Mesenchymal stem cell (in vitro differentiated cells and primary cell): Measurements from ENCODE around the gene ADARB2.
A peak's percentile ranks its signal among the peaks of the same experiment; 100 is the strongest.

Experiments
- DNase-seq: peaks from one replicate; pipeline ENCODE4 v3.0.0-alpha.2; 2013
- H2AFZ ChIP-seq: one replicate; pipeline ENCODE4 v1.6.1; 2013; ENCODE audit warnings: low read depth, mild to moderate bottlenecking, control low read depth, inconsistent platforms, low read length, moderate library complexity
- H2AK5ac ChIP-seq: 2 replicates; pipeline ENCODE4 v1.6.1; 2013; ENCODE audit warnings: low read length, moderate library complexity, mild to moderate bottlenecking, inconsistent platforms; ENCODE audit not compliant: severe bottlenecking
- H2BK120ac ChIP-seq: one replicate; pipeline ENCODE4 v1.6.1; 2013; ENCODE audit warnings: low read depth, mild to moderate bottlenecking, inconsistent platforms, low read length, moderate library complexity
- H2BK12ac ChIP-seq, 2 experiments: one replicate each; pipeline ENCODE4 v1.6.1; 2013; ENCODE audit warnings: inconsistent platforms in 2 of 2, low read length in 2 of 2, mild to moderate bottlenecking in 2 of 2, moderate library complexity in 2 of 2, control low read depth in 1 of 2
- H2BK15ac ChIP-seq: one replicate; pipeline ENCODE4 v1.6.1; 2013; ENCODE audit warnings: mild to moderate bottlenecking, low read depth, inconsistent platforms; ENCODE audit not compliant: poor library complexity, severe bottlenecking
- H2BK5ac ChIP-seq: 2 replicates; pipeline ENCODE4 v1.6.1; 2013; ENCODE audit warnings: low read depth, mild to moderate bottlenecking, low read length, control low read depth, inconsistent platforms; ENCODE audit not compliant: poor library complexity, severe bottlenecking
- H3K14ac ChIP-seq, 2 experiments: one replicate each; pipeline ENCODE4 v1.6.1; 2013; ENCODE audit warnings: inconsistent platforms in 2 of 2, low read length in 2 of 2, control low read depth in 1 of 2, mild to moderate bottlenecking in 1 of 2, moderate library complexity in 1 of 2
- H3K18ac ChIP-seq, 2 experiments: one replicate each; pipeline ENCODE4 v1.6.1; 2013; ENCODE audit warnings: inconsistent platforms in 2 of 2, low read length in 2 of 2, control low read depth in 1 of 2, low read depth in 1 of 2, mild to moderate bottlenecking in 1 of 2
- H3K23ac ChIP-seq, 2 experiments: one replicate each; pipeline ENCODE4 v1.6.1; 2013; ENCODE audit warnings: inconsistent platforms in 2 of 2, low read length in 2 of 2, mild to moderate bottlenecking in 2 of 2, moderate library complexity in 2 of 2, control low read depth in 1 of 2
- H3K27ac ChIP-seq: 2 replicates; pipeline ENCODE4 v1.5.1; 2013; ENCODE audit warnings: mild to moderate bottlenecking, moderate library complexity, low read length, control low read depth, inconsistent platforms; ENCODE audit not compliant: poor library complexity, severe bottlenecking
- H3K27me3 ChIP-seq, 2 experiments: 2 replicates each; pipeline versions ENCODE4 v1.6.1 to v1.7.0; 2013; ENCODE audit warnings: low read length in 2 of 2, mild to moderate bottlenecking in 2 of 2, moderate library complexity in 2 of 2, control low read depth in 1 of 2, inconsistent platforms in 1 of 2; ENCODE audit not compliant: control insufficient read depth in 1 of 2, insufficient read depth in 1 of 2
- H3K36me3 ChIP-seq, 2 experiments: 2 replicates each; pipeline versions ENCODE4 v1.6.1 to v1.7.0; 2013; ENCODE audit warnings: low read length in 2 of 2, control low read depth in 1 of 2, inconsistent platforms in 1 of 2, low read depth in 1 of 2, mild to moderate bottlenecking in 1 of 2; ENCODE audit not compliant: insufficient read depth in 2 of 2, control insufficient read depth in 1 of 2
- H3K4ac ChIP-seq, 2 experiments: one replicate each; pipeline ENCODE4 v1.6.1; 2013; ENCODE audit warnings: inconsistent platforms in 2 of 2, low read length in 2 of 2, mild to moderate bottlenecking in 2 of 2, moderate library complexity in 2 of 2, control low read depth in 1 of 2, low read depth in 1 of 2
- H3K4me1 ChIP-seq: 2 replicates; pipeline ENCODE4 v1.6.1; 2013; ENCODE audit warnings: low read depth, low read length, control low read depth; ENCODE audit not compliant: control insufficient read depth, insufficient read depth
- H3K4me2 ChIP-seq: 2 replicates; pipeline ENCODE4 v1.6.1; 2013; ENCODE audit warnings: low read length, mild to moderate bottlenecking, inconsistent platforms; ENCODE audit not compliant: poor library complexity, severe bottlenecking
- H3K4me3 ChIP-seq, 2 experiments: 2 replicates each; pipeline versions ENCODE4 v1.5.1 to v1.7.0; 2013; ENCODE audit warnings: low read length in 2 of 2, mild to moderate bottlenecking in 2 of 2, control low read depth in 1 of 2, low read depth in 1 of 2; ENCODE audit not compliant: insufficient read depth in 1 of 2
- H3K79me1 ChIP-seq: replicated peaks from 2 replicates; pipeline ENCODE4 v1.6.1; 2013; ENCODE audit warnings: mild to moderate bottlenecking, control low read depth, low read length, inconsistent platforms; ENCODE audit not compliant: poor library complexity, severe bottlenecking
- H3K9ac ChIP-seq: 2 replicates; pipeline ENCODE4 v1.7.0; 2013; ENCODE audit warnings: mild to moderate bottlenecking, low read length, moderate library complexity
- H3K9me3 ChIP-seq: 2 replicates; pipeline ENCODE4 v1.7.0; 2013; ENCODE audit warnings: mild to moderate bottlenecking, low read length; ENCODE audit not compliant: control insufficient read depth
- H4K8ac ChIP-seq: one replicate; pipeline ENCODE4 v1.6.1; 2013; ENCODE audit warnings: inconsistent platforms, mild to moderate bottlenecking, low read length, moderate library complexity
- H4K91ac ChIP-seq: one replicate; pipeline ENCODE4 v1.6.1; 2013; ENCODE audit warnings: mild to moderate bottlenecking, low read length, inconsistent platforms
- WGBS: methylation state at CpG from one replicate; pipeline ENCODE4 v1.1.7; 2013; ENCODE audit warnings: mixed read lengths; 5-methylcytosine and 5-hydroxymethylcytosine counted together

ADARB2 gene

GRCh38 chr10:1369665-1370064 is 367.7 kb downstream of the ADARB2 start:
- H2AFZ ChIP-seq: no peak overlapping the region
- H2BK120ac ChIP-seq: no peak overlapping the region
- no peak overlapping the region for H3K4ac ChIP-seq
- H4K8ac ChIP-seq: no peak overlapping the region
- DNase-seq: no peak
- no peak overlapping the region for H3K23ac ChIP-seq
- H2BK5ac ChIP-seq: no peak overlapping the region
- H4K91ac ChIP-seq: no peak overlapping the region
- H3K27ac ChIP-seq: no peak overlapping the region
- H2BK15ac ChIP-seq: no peak overlapping the region
- 53% methylated on average over 6 of the region's 7 CpGs for WGBS
- H3K4me1 ChIP-seq: peaks cover 2% of the 10 kb centered on the region
- H3K9ac ChIP-seq: no peak overlapping the region
- no peak overlapping the region for H3K4me2 ChIP-seq
- H3K36me3 ChIP-seq: no peaks in the 10 kb centered on the region
- no peaks in the 10 kb centered on the region for H3K27me3 ChIP-seq
- H3K79me1 ChIP-seq: no peaks in the 10 kb centered on the region
- H2AK5ac ChIP-seq: no peak overlapping the region
- no peak overlapping the region for H3K18ac ChIP-seq
- no peaks in the 10 kb centered on the region for H3K9me3 ChIP-seq
- no peak overlapping the region for H2BK12ac ChIP-seq
- no peak overlapping the region for H3K4me3 ChIP-seq
- no peak overlapping the region for H3K14ac ChIP-seq

DNA sequence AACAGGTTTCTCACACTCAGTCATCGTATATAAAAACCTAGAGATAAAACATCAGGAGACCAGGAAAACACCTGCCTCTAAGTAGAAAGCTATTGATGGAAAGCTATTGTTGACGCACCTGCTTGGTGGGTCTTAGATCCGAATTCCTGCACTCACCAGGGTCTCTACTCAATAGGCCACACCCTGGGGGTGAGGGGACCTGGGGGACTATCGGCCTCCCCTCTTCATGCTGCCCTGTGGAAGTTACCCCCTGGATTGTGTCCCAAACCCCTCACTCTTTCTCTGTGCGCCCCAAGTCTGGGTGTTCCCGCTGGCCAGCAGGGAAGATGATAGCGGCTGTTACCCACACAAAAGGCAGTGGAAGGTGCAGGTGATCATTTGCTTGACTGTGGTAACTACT is 368.1 kb downstream of the ADARB2 start:
- Histone ChIP-seq H3K27me3 (no peaks in the 10 kb centered on the region), H2BK120ac (no peak overlapping the region), H3K36me3 (no peaks in the 10 kb centered on the region), H3K79me1 (no peaks in the 10 kb centered on the region), H4K91ac (no peak overlapping the region), H2AK5ac (no peak overlapping the region), H3K9me3 (no peaks in the 10 kb centered on the region), H3K4me2 (no peak overlapping the region), H3K9ac (no peak overlapping the region), H2AFZ (no peak overlapping the region), H2BK15ac (no peak overlapping the region), H3K27ac (no peak overlapping the region), H2BK5ac (no peak overlapping the region), H3K18ac (no peak overlapping the region), H3K4me1 (peaks cover 2% of the 10 kb centered on the region), H3K4ac (no peak overlapping the region), H2BK12ac (no peak overlapping the region), H3K14ac (no peak overlapping the region), H3K23ac (no peak overlapping the region), H3K4me3 (no peak overlapping the region), H4K8ac (no peak overlapping the region)
- no peak for DNase-seq
- WGBS: 68% methylated on average over 4 of the region's 7 CpGs

GRCh38 chr10:1368842-1369171 is 368.5 kb downstream of the ADARB2 start:
- Histone ChIP-seq H3K27me3 (no peaks in the 10 kb centered on the region), H2AK5ac (no peak overlapping the region), H3K4me3 (no peak overlapping the region), H3K9me3 (no peaks in the 10 kb centered on the region), H3K23ac (no peak overlapping the region), H2BK15ac (no peak overlapping the region), H4K8ac (no peak overlapping the region), H3K14ac (no peak overlapping the region), H3K4ac (no peak overlapping the region), H3K4me1 (peaks cover 2% of the 10 kb centered on the region), H2AFZ (no peak overlapping the region), H2BK120ac (no peak overlapping the region), H3K79me1 (no peaks in the 10 kb centered on the region), H3K9ac (no peak overlapping the region), H3K4me2 (no peak overlapping the region), H4K91ac (no peak overlapping the region), H3K27ac (no peak overlapping the region), H2BK12ac (no peak overlapping the region), H2BK5ac (no peak overlapping the region), H3K36me3 (no peaks in the 10 kb centered on the region), H3K18ac (no peak overlapping the region)
- 15% methylated on average over 14 of the region's 14 CpGs for WGBS
- peak; percentile 17 for DNase-seq

- Histone ChIP-seq H2BK12ac (no peak overlapping the region), H3K4me3 (no peak overlapping the region), H2BK120ac (no peak overlapping the region), H3K18ac (no peak overlapping the region), H2BK5ac (no peak overlapping the region), H2AK5ac (no peak overlapping the region), H3K9ac (no peak overlapping the region), H4K91ac (no peak overlapping the region), H2BK15ac (no peak overlapping the region), H4K8ac (no peak overlapping the region), H2AFZ (no peak overlapping the region), H3K36me3 (no peaks in the 10 kb centered on the region), H3K4ac (no peak overlapping the region), H3K79me1 (no peaks in the 10 kb centered on the region), H3K4me2 (no peak overlapping the region), H3K4me1 (peaks cover 2% of the 10 kb centered on the region), H3K23ac (no peak overlapping the region), H3K27me3 (no peaks in the 10 kb centered on the region), H3K14ac (no peak overlapping the region), H3K9me3 (no peaks in the 10 kb centered on the region), H3K27ac (no peak overlapping the region)
- 91% methylated on average over 18 of the region's 24 CpGs for WGBS
- no peak for DNase-seq
Measured at GRCh38 chr10:1367938-1368841, 369.1 kb downstream of the ADARB2 start.
